AML-193 (cell line): ENCODE results near the gene KTN1.

Experiments used
- DNase-seq, 2 experiments: peaks; one replicate each; lab custom pipeline; 2025; lab: John Stamatoyannopoulos, UW

Gene KTN1

GRCh38 chr14:55579724-55580469 lies at the start of gene KTN1:
Gene KTN1 (plus strand): TSS chr14:55580207. CDS start chr14:55612049, 31,842 bp downstream.
- DNase-seq: peak; percentile 54 to 68

DNA sequence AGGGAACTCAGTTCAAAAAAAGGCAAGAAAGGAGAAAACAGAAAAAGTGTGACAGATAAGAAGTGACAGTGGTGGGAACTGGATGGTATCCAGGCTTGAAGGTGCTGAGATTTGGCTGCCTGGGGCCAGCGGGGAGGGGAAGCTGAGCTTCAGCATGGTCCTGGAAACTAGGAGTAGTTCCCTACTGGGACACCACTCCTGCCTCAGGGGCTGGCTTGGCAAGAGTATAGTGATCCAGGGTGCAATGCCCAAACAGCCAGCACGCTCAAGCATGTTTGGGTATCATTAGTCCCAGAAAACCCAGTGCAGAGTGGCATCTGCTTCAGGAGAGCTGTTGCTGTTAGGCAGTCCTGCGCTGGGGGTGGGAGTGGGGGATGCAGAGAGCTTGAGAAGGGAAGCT lies 49.5 kb upstream of the KTN1 start:
- DNase-seq: no peak

DNA sequence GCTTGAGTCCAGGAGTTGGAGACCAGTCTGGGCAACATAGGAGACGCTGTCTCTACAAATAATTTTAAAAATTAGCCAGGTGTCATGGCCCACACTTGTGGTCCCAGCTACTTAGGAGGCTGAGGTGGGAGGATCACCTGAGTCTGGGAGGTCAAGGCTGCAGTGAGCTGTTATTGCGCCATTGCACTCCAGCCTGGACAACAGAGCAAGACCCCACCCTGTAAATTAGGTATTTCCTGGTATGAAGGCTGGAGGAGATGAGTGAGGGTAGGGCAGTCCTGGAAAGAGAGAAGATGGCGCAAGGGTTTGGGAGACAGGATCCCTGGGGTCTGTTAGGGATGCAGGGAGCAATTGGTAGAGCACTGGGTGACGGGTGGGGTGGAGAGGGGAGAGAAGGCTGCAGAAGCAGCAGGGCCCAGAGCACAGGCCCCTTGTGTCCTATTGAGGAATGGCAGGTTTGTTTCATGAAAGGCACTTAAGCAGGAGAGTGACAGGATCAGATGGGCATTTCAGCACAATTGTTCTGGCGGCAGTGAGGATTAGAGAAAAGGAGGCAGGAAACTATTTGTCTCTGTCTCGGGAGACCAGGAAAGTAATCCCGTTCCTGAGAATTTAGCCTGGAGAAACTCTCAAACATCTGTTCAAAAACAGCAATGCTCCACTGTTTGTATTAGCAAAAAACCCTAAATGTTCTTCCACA lies 47.2 kb upstream of the KTN1 start:
- no peak for DNase-seq

GRCh38 chr14:55533960-55534359 lies 46.0 kb upstream of the KTN1 start:
- no peak for DNase-seq

DNA sequence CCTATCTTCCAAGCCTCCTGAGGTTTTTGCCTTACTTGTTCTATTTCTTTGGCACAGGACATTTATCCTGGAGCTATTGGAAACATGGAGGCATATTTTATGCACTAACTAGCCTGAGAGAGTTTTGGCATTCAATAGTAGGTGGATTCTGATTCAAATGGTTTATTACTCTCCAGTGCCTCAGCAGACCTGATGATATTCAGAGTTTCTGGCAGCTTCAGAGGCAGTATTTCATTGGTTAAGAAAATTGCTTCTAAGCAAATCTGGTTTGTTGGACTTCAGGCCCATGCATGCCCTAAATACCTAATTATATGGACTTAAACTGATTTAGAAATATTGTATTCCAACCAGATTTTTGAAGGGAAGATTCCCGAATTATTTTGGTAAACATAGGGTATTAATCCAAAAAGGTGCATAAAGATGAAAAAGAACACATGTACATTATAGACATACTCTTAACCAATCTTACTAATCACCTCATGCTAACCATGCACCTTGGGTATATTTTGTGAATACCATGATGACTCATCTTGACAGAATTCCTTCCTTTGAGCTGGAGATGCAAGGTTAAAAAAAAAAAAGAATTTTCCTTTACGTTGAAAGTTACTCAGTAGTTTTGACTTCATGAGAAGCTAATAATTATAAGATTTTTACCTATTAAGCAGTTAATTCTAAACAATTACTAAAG lies 44.3 kb upstream of the KTN1 start:
- DNase-seq: no peak

GRCh38 chr14:55536204-55536708 lies 43.8 kb upstream of the KTN1 start:
- no peak for DNase-seq

DNA sequence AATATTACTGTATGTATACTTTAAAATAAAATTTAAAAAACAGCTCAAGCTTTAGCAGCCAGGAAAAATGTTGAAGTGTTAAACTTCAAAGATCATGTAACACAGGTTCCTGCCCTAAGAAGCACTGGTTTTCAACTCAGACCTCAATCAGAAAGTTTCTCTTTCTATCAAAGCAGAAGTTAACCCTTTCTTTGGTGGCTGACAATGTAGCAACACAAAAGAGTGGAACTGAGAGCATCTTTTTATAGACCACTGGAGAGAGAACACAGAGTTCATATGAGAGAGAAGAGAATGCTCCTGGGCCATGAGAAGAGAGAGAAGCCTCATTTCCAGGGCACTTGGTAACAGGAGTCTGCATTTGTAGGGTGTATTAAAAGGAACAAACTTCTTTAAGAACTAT lies 42.2 kb upstream of the KTN1 start:
- DNase-seq: no peak

GRCh38 chr14:55539975-55540374 lies 40.0 kb upstream of the KTN1 start:
- no peak for DNase-seq

DNA sequence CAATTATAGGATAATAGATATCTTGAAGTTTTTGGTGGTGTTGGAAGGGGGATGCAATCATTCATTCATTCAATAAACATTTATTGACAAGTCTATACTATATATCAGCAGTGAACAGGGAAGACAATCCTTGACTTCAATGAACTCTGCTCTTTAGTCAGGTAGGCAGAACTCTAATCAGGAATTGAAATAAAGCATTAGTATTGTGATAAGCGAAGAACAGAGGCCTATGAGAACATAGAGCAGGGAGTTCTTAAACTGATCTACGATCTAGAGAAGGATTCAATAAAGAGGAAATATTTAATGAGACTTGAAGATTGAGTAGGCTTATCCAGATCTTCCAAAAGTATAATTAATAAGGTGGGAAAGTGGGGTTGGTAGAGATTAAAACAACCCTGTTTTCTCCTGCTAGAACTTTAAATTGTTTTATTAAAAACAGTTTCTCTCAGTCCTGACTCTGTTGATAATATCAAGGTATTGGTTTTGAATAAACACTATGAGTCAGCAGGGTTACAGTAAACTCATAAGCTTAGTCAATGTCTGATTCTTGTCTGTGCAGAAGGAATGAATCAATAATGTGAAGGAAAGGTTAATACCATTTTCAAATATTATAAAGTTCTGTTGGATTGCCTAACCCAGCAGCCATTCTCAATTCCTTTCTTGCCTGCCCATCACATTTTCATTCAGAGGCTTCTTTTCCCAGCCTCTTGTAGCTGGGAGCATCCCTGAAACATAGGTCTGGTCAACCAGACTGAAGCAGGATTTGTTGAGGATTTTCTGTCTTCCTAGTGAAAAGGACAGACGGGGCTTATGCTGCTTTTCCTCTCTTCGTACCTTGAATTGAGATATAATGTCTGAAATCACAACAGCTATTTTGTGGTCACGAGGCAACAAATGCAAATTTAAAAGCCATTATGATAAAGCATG lies 38.9 kb upstream of the KTN1 start:
- DNase-seq: no peak

- DNase-seq: no peak
Measured at GRCh38 chr14:55545779-55546178, 34.2 kb upstream of the KTN1 start.

GRCh38 chr14:55546212-55546874 lies 33.7 kb upstream of the KTN1 start:
- DNase-seq: no peak

DNA sequence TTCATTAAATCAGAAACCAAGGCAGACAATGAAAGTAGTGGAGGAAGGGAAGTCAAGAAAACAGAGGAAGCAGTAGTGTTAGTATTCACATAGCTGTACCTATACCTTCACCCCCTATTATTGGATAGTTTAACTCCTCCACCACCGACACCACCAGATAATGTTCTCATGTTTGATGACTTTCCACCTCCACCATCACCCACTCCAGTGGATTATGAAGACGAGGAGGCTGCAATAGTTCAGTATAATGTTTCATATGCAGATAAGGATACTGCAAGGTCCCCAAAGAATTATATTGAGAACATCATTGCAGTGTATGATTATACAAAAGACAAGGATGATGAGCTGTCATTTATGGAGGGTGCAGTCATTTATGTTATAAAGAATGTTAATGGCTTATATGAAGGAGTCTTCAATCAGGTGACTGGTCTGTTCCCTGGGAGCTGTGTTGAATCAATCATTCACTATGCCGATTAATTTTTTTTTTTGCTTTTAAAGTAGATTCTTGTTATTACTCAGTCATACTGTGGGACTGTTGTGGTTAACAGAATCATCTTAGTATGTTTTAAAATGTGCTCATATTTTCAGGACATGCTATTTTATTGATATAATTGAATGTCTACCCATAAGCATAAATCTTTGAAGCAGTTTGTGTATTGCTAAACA lies 32.2 kb upstream of the KTN1 start:
- DNase-seq: no peak

DNA sequence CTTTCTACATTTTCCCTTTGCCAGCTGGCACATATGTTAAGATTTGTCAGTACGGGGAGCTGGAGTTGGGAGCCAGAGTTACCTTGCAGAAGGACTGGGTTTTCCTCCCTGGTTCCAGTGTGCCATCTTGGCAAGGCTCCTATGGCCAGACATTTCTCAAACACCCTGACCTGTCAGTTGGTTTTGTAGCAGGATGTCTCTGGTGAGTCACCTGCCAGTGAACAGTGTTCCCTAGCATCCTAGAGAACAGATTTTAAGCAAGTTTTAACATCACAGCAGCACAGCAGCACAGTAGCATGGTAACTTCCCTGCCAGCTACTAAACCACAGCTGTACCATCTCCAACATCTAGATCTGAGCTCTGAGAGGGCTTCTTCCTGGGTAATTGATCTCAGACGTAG lies 26.2 kb upstream of the KTN1 start:
- no peak for DNase-seq

DNA sequence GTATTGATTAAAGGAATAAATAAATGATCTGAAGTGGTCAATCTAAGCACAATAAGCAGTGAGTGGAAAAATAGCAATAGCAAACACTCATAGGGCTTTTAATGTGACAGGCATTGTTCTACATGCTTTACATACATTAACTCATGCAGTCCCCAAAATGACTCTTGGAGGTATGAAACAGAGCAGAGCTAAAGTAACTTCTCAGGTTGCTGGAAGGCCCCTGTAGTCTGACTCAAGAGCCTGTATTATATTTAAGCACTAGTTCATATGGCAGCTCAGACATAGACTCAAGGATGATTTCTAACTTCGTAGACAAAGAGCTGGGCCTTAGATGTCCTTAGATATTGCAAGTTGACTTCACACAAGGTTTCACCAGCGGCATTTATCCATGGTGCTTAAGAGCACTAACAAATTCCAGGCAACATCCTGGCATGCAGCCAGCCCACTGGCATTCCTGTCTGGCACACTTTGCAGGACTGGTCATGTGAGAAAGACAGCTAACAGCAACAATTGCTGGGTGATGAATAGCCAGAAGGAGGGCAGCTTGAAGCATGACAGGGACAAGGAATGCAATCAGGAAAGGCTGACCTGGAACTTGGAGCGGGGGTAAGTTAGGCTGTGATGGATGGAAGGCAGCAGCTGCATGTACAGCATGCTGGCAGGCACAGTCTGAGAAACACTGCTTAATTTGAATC lies 22.9 kb upstream of the KTN1 start:
- DNase-seq: no peak

- no peak for DNase-seq
Measured at GRCh38 chr14:55562135-55562534, 17.9 kb upstream of the KTN1 start.

DNA sequence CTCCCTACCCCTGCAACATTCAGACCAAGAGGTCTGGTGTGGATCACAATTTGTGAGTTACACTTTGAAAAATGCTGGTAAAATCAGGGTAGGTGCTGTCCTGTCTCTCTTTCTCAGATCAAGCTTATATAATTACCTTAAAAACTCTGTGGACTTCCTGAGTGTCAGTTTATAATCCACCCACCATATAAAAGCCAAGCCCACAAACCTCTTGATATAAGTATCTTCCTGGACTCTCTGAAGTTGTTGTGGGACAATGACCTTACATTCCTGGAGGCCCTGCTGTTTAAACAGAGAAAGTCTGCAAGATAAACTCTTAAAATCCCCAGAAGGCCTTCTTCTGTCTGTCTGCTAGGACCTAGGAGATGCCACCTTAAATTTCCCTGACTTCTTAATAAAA lies 11.4 kb upstream of the KTN1 start:
- DNase-seq: no peak

DNA sequence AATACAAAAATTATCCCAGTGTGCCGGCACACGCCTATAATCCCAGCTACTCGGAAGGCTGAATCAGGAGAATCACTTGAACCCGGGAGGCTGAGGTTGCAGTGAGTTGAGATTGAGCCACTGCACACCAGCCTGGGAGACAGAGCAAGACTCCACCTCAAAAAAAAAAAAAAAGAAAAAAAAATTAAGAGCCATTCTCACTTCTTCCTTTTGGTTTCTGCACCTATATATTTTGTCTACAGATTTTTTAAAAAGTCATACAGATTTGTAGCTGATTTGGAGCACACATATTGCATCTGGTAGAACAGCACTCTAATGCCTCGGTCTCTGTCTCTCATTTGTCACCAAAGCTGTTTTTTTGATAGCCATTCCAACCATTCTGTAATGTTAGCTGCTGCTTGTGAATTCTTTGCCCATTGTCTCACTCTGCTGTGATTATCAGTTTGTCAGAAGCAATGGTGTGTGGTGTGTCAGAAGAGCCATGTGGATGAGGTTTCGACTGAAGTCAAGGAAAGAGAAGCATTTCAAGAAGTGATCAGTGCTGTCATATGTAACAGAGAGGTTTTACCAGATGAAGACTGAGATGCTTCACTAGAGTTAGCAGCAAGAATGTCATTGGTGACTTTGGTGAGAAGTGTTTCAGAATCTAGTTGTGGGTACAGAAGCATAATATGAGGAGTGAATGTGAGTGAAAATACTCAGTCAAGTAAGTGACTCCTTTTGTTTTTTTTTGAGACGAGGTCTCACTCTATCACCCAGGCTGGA lies 8.7 kb upstream of the KTN1 start:
- DNase-seq: no peak

GRCh38 chr14:55572578-55572977 lies 7.4 kb upstream of the KTN1 start:
- DNase-seq: no peak

DNA sequence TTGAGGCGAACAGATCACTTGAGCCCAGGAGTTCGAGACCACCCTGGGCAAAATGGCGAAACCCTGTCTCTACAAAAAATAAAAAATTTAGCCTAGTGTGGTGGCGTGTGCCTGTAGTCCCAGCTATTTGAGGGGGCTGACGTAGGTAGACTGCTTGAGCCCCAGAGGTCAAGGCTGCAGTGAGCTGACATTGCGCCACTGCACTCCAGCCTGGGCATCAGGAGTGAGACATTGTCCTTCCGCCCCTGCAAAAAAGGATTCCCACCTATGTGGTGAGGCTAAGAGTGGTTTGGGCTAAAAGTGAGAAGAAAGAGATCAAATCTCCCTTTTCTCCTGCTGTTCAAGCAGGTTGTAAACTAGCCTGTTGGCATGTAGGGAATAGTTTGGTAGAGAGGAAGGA lies 5.0 kb upstream of the KTN1 start:
- no peak for DNase-seq
